HS-5 (cell line): ENCODE data around the gene PTPN2.

Experiments used
- DNase-seq: peaks from one replicate; pipeline ENCODE4 v3.0.0-alpha.2; 2012; ENCODE audit warnings: low read depth

Gene PTPN2

DNA sequence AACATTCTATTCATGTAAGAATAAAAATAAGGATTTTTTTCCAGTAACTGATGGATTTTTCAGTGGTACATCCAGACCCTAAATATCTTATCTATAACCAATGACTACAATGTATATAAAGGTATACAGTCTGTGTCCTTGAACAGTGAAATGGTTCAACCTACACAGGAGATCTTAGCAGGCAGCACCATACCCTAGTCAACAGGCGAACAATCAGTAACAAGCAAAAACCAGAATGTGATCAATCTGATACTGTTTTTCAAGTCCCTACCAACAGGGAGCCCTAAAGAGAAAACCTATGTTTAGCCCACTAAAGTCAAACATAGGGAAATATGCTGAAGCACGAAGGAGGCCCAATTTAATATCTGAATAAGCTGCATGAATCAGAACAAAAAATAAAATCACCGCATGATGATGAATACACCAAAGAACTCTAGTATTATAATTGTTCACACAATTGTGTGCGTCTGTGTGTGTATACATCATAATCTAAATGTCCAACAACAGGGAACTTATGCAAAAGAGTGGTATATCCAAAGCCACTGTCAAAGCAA lies 26.0 kb downstream of the PTPN2 start:
- DNase-seq = no peak

GRCh38 chr18:12857215-12857905 lies 26.7 kb downstream of the PTPN2 start:
- no peak for DNase-seq

GRCh38 chr18:12855916-12856315 lies 28.1 kb downstream of the PTPN2 start:
- DNase-seq = no peak

GRCh38 chr18:12852566-12853315 lies 31.3 kb downstream of the PTPN2 start:
- DNase-seq = no peak

DNA sequence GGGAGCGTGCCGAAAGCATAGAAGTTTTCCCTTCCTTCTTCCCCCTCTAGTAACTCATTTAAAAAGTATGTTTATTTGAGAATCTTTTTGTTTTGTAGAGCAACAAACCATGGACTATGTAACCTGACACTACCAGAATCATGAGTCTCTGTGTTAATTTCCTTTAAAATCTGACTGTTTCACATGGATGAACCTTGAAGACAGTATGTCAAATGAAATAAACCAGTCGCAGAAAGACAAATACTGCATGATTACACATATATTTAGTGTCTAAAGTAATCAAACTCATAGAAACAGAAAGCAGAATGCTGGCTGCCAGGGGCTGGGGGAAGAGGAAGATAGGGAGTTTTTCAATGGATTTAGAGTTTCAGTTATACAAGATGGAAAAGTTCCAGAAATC lies 32.3 kb downstream of the PTPN2 start:
- no peak for DNase-seq

GRCh38 chr18:12849548-12849947 lies 34.5 kb downstream of the PTPN2 start:
- no peak for DNase-seq

DNA sequence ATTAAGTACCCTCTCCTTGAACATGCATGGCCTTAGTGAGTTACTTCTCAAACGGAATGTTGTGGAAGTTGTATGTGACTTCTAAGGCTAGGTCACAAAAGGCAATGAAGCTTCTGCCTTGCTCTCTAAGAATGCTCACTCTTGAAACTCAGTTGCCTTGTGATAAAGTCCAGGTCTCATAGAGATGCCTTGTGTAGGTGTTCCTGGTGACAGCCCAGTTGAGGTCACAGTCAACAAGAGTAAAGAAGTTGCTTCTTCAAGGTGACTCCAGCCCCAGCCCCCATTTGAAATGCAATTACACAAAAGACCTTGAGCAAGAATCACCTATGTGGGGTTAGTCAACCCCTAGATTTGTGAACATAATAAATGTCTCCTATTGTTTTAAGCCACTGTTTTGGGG lies 35.6 kb downstream of the PTPN2 start:
- DNase-seq = no peak

- DNase-seq = no peak
These were observed 39.6 kb downstream of the PTPN2 start for GRCh38 chr18:12844391-12844790.

DNA sequence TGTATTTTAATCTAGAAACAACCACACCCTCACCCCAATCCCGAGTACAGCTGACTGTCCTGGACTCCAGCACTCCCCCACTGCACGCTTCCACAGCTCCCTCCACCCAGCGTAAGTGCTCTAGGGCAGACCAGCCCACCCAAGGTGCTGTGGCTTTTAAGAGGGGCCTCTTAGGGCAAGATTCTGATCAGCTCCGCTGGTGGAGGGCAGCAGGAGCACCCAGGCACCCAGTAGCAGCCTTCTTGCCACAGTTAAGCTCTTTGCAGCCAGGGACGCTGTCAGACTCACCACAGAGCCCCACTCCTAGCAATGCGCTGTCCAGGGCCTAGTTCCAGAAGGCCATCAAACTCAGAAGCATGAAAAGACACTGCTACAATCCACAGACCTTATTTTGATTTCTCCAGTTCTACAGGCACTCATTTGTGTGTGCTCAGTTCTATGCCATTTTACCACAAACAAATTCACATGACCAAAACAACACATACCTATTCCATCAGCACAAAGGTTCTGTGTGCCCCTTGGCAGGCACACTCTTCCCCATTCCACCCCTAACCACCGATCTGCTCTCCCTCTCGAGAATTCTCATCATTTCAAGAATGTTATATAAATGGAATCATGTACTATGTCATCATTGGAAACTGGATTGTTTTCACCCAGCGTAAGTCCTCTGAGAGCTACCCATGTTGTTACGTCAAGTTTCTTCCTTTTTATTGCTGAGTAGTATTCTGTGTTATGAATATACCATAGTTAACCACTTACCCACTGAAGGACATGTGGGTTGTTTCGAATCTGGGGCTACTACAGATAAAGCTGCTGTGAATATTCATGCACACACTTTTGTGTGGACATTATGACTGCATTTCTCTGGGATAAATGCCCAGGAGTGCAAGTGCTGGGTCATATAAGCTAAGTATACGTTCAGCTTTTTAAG lies 40.4 kb downstream of the PTPN2 start:
- no peak for DNase-seq

DNA sequence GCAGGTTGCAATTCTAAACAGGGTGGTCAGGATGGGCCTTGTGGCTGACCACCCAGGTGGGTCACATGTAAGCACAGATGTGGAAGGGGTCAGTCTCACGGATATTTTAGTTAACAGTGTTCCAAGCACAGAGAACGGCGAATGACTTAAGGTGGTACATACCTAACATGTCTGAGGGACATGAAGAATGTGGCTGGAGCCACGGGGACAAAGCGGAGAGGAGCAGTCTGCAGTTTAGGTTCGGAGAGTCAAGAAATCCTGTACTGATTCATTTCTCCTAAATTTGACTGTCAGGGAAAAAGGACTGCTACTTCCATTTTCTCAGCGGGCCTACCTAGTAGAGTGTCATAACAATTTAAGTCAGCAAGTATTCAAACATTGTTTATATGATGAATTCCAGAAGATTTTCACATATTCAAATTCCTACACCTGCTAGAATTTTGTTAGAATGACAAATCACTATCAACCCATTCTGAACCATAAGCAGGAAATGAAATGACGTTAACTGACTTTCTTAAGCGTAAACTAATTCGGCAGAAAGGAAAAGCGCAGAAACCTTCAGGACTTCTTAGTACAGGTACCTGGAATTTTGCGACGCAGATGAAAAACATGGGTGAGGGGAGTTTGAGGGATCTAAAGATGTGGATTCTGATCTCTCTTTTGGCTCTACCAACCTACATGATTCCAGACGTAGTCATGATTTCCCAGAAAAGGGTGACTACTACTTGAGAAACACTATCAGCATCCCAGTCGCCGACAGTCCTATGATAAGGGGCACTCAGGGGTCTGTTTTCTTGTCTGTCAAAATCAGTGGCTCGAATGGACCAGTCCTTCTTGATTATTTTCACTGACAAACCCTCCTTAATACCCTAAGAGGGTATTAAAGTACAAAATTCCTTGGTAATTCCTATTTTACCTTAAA lies 41.3 kb downstream of the PTPN2 start:
- no peak for DNase-seq

DNA sequence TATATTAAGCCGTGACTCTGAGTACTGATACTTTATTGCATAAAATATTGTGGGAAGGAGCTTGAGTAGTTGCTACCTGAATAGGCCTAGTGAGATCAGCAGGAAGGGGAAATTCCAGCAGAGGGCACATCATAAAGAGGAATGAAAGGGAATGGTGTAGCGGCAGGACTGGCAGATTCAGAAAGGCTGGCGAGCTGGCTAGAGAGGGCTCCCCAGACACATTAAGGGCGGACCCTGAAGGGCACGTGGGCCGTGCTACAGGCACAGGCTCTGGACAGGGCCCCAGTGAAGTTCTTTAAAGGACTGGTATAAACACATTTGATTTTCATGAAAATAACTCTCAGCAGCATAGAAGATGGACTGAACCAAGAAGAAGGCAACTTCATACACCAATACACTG lies 43.0 kb downstream of the PTPN2 start:
- DNase-seq = no peak

- DNase-seq = no peak
These were observed 43.7 kb downstream of the PTPN2 start for GRCh38 chr18:12840382-12840781.

GRCh38 chr18:12839526-12840196 lies 44.4 kb downstream of the PTPN2 start:
- DNase-seq = no peak

- no peak for DNase-seq
These were observed 44.9 kb downstream of the PTPN2 start for GRCh38 chr18:12839057-12839525.

DNA sequence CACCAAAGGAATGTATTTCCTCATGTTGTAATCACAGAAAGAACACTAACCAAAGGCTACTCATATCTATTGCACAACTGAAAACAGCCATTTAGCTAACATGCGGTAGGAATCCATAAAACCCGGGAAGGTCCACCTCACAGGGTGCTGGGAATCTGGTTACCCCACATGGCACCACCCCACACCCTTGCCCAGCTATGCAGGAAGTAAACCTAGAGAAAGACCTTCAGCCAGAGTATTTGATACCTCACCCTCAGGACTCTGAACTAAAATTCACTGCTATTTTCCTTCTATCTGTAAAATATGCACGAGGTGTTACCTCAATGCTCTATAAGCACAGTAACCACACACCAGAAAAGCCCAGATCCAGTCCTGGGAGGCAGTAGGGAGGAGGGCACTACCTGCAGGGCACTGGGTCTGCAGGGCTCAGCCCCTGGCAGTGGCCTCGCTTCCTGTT lies 45.8 kb downstream of the PTPN2 start:
- DNase-seq = peak; percentile 88

DNA sequence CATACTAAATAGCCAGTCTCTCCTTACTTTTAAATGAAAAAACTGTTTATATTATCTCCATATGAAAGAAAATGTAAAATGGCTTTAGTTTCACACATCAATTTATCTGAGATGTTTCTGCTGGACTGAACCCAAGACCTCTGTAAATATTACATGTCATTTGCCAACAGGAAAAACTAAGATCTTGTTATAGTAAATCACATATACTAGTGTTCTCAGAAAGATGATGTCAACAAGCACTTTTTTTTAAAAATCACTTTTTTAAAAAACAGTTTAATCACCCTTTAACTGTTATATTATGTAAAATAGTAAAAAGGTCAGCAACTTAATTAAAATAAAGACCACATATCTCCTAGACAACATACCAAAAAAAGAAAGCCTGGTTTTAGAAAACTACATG lies 46.3 kb downstream of the PTPN2 start:
- DNase-seq = no peak

GRCh38 chr18:12836551-12836950 lies 47.5 kb downstream of the PTPN2 start:
- DNase-seq = no peak

DNA sequence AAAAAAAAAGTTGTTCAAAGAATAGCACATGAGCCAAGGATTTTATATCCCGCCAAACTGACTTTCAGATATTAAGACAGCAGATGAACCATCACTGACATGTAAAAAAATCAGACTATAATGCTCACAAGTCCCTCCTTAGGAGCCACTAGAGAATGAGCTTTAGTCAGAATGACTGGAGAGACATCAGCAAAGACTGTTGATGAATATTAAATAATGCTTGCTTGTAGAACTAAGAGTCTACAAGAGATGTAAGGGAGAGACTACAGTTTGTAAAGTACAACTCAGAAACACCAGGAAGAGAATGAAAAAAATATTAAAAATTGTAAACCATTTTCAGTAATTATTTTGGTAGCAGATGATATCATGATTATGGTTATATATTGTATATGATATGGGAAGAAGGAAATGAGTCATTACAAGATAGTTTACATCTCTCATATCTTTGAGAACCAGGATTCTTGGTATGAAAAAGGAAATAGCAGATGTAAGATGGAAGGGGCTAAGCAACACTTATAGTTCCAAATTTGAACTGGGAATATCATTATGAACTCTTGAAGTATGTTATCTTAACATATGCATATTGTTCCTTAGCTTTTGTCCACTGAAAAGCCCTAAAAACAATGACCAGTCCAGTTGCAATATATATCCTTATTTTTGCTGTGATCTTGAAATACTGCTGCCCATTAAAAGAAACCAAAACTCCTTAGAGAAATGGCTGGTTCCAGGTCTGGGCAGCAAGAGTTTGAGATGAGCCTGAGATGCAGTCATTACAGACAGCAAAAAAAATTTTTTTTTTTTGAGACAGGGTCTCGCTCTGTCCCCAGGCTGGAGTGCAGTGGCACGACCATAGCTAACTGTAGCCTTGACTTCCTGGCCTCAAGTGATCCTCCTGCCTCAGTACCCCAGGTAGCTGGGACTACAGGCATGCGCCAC lies 55.7 kb downstream of the PTPN2 start:
- peak; percentile 18 for DNase-seq

DNA sequence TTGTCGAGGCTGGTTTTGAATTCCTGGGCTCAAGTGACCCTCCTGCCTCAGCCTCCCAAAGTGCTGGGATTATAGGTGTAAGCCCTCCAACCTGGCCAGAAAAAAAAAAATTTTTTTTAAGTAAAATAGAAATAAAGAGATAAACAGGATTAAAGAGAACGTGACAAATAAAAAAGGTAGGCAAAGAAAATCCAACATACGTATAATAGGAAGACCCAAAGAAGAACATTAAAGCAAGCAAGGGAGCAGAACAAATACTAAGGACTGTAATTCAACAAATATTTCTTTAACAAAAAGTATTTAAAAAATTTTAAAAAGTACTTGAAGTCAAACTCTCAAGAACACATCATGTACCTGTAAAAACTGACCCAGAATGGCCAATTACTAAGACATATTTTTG lies 56.4 kb downstream of the PTPN2 start:
- DNase-seq = no peak
